IMR-90 (cell line): ENCODE data around the gene ARMC9. TPM values are rescaled to one million over a fixed set of nuclear protein-coding genes. Genes with fewer than 3 reads are reported as not detected.

Source experiments
- ATAC-seq: fragments of 200-7000 bp; cut with Tn5 transposase; 2 replicates; pipeline ENCODE4 v1.9.1; 2020; ENCODE audit warnings: low read depth, mild to moderate bottlenecking, moderate library complexity
- BruUV-seq: library from RNA; stranded (reverse); fragments of 400-500 nt; replicated peaks from 2 replicates; lab custom pipeline; 2021; lab: Mats Ljungman, UMichigan
- CTCF ChIA-PET: fragments of 300-600 bp; formaldehyde crosslinking; extraction: SDS; loops from one replicate; lab custom pipeline; 2021; ENCODE audit warnings: antibody characterized with exemption; lab: Yijun Ruan, JAX
- POLR2A ChIA-PET: fragments of 300-600 bp; sonication (Branson Sonifier 250); formaldehyde crosslinking; loops from one replicate; lab custom pipeline; 2022; ENCODE audit warnings: antibody characterized with exemption; ENCODE audit not compliant: unreplicated experiment; lab: Charles Lee
- DNase-seq: peaks from one replicate; pipeline ENCODE4 v3.0.0; 2013
- H2AFZ ChIP-seq: replicated peaks from 2 replicates; pipeline ENCODE3; 2013; ENCODE audit warnings: low read length, mild to moderate bottlenecking; ENCODE audit not compliant: poor library complexity
- H2AK5ac ChIP-seq: 2 replicates; pipeline ENCODE4 v1.6.1; 2013; ENCODE audit warnings: low read depth, low read length, inconsistent platforms
- H2AK9ac ChIP-seq: replicated peaks from 2 replicates; pipeline ENCODE3; 2013; ENCODE audit warnings: mild to moderate bottlenecking, low read depth, low read length, moderate library complexity; ENCODE audit not compliant: poor library complexity
- H2BK120ac ChIP-seq: 2 replicates; pipeline ENCODE4 v1.6.1; 2013; ENCODE audit warnings: low read depth, low read length, inconsistent platforms
- H2BK15ac ChIP-seq: 3 replicates; pipeline ENCODE4 v1.6.1; 2013; ENCODE audit warnings: low read depth, low read length, inconsistent platforms
- H2BK20ac ChIP-seq: 2 replicates; pipeline ENCODE4 v1.6.1; 2013; ENCODE audit warnings: low read depth, mild to moderate bottlenecking, inconsistent platforms, low read length, moderate library complexity
- H2BK5ac ChIP-seq: 2 replicates; pipeline ENCODE4 v1.6.1; 2013; ENCODE audit warnings: mild to moderate bottlenecking, low read depth, low read length, inconsistent platforms; ENCODE audit not compliant: poor library complexity, severe bottlenecking
- H3K14ac ChIP-seq: replicated peaks from 2 replicates; pipeline ENCODE4 v1.6.1; 2013; ENCODE audit warnings: low read depth, low read length, inconsistent platforms
- H3K18ac ChIP-seq: 2 replicates; pipeline ENCODE4 v1.6.1; 2013; ENCODE audit warnings: low read depth, low read length, control low read depth
- H3K23ac ChIP-seq: 2 replicates; pipeline ENCODE4 v1.6.1; 2013; ENCODE audit warnings: low read depth, low read length, inconsistent platforms
- H3K27ac ChIP-seq: 2 replicates; pipeline ENCODE4 v1.5.1; 2013; ENCODE audit warnings: mild to moderate bottlenecking, control low read depth, low read length; ENCODE audit not compliant: insufficient read depth
- H3K27me3 ChIP-seq: 2 replicates; pipeline ENCODE4 v1.6.1; 2013; ENCODE audit warnings: low read length; ENCODE audit not compliant: control insufficient read depth, insufficient read depth
- H3K36me3 ChIP-seq: 2 replicates; pipeline ENCODE4 v1.6.1; 2013; ENCODE audit warnings: low read length, mixed read lengths; ENCODE audit not compliant: control insufficient read depth, insufficient read depth
- H3K4ac ChIP-seq: 2 replicates; pipeline ENCODE4 v1.6.1; 2013; ENCODE audit warnings: low read depth, low read length, inconsistent platforms
- H3K4me1 ChIP-seq: 2 replicates; pipeline ENCODE4 v1.6.1; 2013; ENCODE audit warnings: low read length, mixed read lengths; ENCODE audit not compliant: control insufficient read depth, insufficient read depth
- H3K4me2 ChIP-seq: 2 replicates; pipeline ENCODE4 v1.6.1; 2013; ENCODE audit warnings: low read depth, mild to moderate bottlenecking, control low read depth, low read length, moderate library complexity
- H3K4me3 ChIP-seq: 2 replicates; pipeline ENCODE4 v1.5.1; 2013; ENCODE audit warnings: low read depth, mild to moderate bottlenecking, control low read depth, low read length, moderate library complexity; ENCODE audit not compliant: insufficient read depth
- H3K56ac ChIP-seq: 2 replicates; pipeline ENCODE4 v1.6.1; 2013; ENCODE audit warnings: low read length, inconsistent platforms; ENCODE audit not compliant: insufficient read depth; ENCODE audit errors: extremely low read depth
- H3K79me1 ChIP-seq, 2 experiments: 2 replicates each; pipeline ENCODE4 v1.6.1; 2013; ENCODE audit warnings: low read length in 2 of 2, inconsistent platforms in 1 of 2, low read depth in 1 of 2
- H3K9ac ChIP-seq: 2 replicates; pipeline ENCODE4 v1.6.1; 2013; ENCODE audit warnings: low read depth, low read length, control low read depth
- H3K9me1 ChIP-seq: 2 replicates; pipeline ENCODE4 v1.6.1; 2013; ENCODE audit warnings: low read length, inconsistent platforms; ENCODE audit not compliant: insufficient read depth
- H3K9me3 ChIP-seq: 2 replicates; pipeline ENCODE4 v1.6.1; 2013; ENCODE audit warnings: low read length; ENCODE audit not compliant: control insufficient read depth, insufficient read depth
- H4K20me1 ChIP-seq: 2 replicates; pipeline ENCODE4 v1.6.1; 2013; ENCODE audit warnings: low read length, inconsistent platforms; ENCODE audit not compliant: insufficient read depth
- H4K5ac ChIP-seq: 2 replicates; pipeline ENCODE4 v1.6.1; 2013; ENCODE audit warnings: mild to moderate bottlenecking, low read depth, low read length, control low read depth
- H4K8ac ChIP-seq, 2 experiments: 2 replicates each; pipeline ENCODE4 v1.6.1; 2013; ENCODE audit warnings: low read depth in 2 of 2, low read length in 2 of 2, control low read depth in 1 of 2, inconsistent platforms in 1 of 2
- H4K91ac ChIP-seq: 2 replicates; pipeline ENCODE4 v1.6.1; 2013; ENCODE audit warnings: low read depth, low read length, inconsistent platforms; ENCODE audit not compliant: insufficient read depth
- MAFK ChIP-seq: IDR thresholded peaks from 2 replicates; pipeline ENCODE4 v1.6.1; 2012; ENCODE audit warnings: low read depth, low read length, improper control_type of control experiment
- MAZ ChIP-seq: IDR thresholded peaks from 2 replicates; pipeline ENCODE4 v1.6.1; 2012; ENCODE audit warnings: low read depth, mild to moderate bottlenecking, low read length, improper control_type of control experiment, moderate library complexity, borderline replicate concordance
- NFE2L2 ChIP-seq: fragments of 150-350 bp; IDR thresholded peaks from 2 replicates; pipeline ENCODE4 v1.6.1; 2016; ENCODE audit warnings: low read depth, mild to moderate bottlenecking, low read length
- POLR2A ChIP-seq: IDR thresholded peaks from 2 replicates; pipeline ENCODE4 v1.6.1; 2012; ENCODE audit warnings: mild to moderate bottlenecking, low read depth, low read length
- RAD21 ChIP-seq: IDR thresholded peaks from 2 replicates; pipeline ENCODE4 v1.6.1; 2012; ENCODE audit warnings: low read length, improper control_type of control experiment
- RCOR1 ChIP-seq: IDR thresholded peaks from 2 replicates; pipeline ENCODE4 v1.6.1; 2012; ENCODE audit warnings: mild to moderate bottlenecking, low read length, improper control_type of control experiment; ENCODE audit not compliant: insufficient replicate concordance
- WGBS, 2 experiments: methylation state at CpG; one replicate each; pipeline versions ENCODE4 v1.1.5 to v1.1.7; 2013; ENCODE audit warnings: missing lambda C conversion rate in 2 of 2; ENCODE audit not compliant: insufficient read length in 1 of 2; ENCODE audit errors: extremely low coverage in 2 of 2; 5-methylcytosine and 5-hydroxymethylcytosine counted together
- dilution Hi-C: fragments of 300-500 bp; cut with HindIII; formaldehyde crosslinking; loops from one replicate; pipeline ENCODE4 v1.14.3; 2018; ENCODE audit warnings: low sequenced_read_pairs; ENCODE audit not compliant: unreplicated experiment
- in situ Hi-C: fragments of 300-500 bp; cut with MboI; formaldehyde crosslinking; loops from 3 replicates; pipeline ENCODE4 v1.14.3; 2019; ENCODE audit warnings: low sequenced_read_pairs, inconsistent platforms, mixed read lengths
- intact Hi-C: fragments of 100-400 bp; cut with micrococcal nuclease; formaldehyde crosslinking; loops from 2 replicates; pipeline ENCODE4 v1.10.0; 2022
- polyA plus RNA-seq, 3 experiments: library from polyadenylated mRNA; depleted of rRNA; stranded (reverse); fragments of >200 nt; gene quantifications; 2 replicates each; pipeline ENCODE4 v1.2.3, GENCODE V29; 2012; ENCODE audit warnings: low replicate concordance in 1 of 3
- total RNA-seq: library from RNA; depleted of rRNA; stranded (reverse); fragments of >200 nt; gene quantifications from 2 replicates; pipeline ENCODE4 v1.2.3, GENCODE V29; 2012
- TF ChIP-seq, protein P1 (sequence below): fragments of 150-350 bp; IDR thresholded peaks from 2 replicates; pipeline ENCODE4 v1.6.1; 2017; ENCODE audit warnings: mild to moderate bottlenecking, antibody characterized with exemption, low read length, low read depth
- TF ChIP-seq, protein P2 (sequence below): conservative IDR thresholded peaks from 2 replicates; pipeline ENCODE4 v1.5.1; 2012; ENCODE audit warnings: mild to moderate bottlenecking, low read depth, low read length, improper control_type of control experiment

Gene ARMC9
- total and polyA plus RNA-seq, 2 of the 4 experiments (the other 2 are of a cell fraction): 36.0 to 46.6 TPM

DNA sequence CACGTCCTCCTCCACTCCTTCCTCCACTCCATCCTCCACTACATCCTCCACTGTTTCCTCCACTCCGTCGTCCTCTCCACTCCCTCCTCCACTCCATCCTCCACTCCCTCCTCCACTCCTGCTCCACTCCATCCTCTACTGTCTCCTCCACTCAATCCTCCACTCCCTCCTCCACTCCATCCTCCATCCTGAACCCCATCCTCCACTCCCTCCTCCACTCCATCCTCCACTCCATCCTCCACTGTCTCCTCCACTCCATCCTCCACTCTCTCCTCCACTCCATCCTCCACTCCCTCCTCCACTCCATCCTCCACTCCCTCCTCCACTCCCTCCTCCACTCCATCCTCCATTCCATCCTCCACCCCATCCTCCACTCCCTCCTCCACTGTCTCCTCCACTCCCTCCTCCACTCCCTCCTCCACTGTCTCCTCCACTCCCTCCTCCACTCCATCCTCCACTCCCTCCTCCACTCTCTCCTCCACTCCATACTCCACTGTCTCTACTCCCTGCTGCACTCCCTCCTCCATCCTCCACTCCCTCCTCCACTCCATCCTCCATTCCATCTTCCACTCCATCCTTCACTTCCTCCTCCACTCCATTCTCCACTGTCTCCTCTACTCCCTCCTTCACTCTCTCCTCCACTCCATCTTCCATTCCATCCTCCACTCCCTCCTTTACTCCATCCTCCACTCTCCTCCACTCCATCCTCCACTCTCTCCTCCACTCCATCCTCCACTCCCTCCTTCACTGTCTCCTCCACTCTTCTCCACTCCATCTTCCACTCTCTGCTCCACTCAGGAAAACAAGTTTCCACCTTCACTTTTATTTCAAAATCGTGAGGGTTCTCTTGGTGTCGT is 182.8 kb downstream of the ARMC9 start (continued):
- TF ChIP-seq MAZ (no peak), MAFK (no peak), RAD21 (no peak)

DNA sequence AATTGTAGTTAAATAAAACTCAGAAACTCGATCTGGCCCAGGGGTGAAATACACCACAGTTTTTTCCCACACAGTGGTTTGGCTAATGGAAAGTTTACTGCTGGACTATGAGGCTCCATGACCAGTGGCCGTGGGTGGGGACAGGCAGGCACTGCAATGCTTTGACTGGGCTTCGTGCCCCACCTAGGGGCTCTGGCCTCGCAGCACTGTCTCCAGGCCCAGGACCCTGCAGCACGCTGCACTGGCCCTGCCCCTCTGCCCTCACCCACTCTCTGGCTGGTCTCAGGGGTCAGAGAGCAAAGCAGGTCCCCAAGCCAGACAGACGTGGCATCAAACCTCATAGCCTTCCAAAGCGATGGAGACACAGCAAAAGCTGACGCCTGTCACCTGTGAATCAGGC is 183.7 kb downstream of the ARMC9 start:
- ATAC-seq (no peak), DNase-seq (no peak)
- no peaks in the 10 kb centered on the region for H4K20me1 ChIP-seq
- no TSS peak for BruUV-seq
- 0 out of 2 replicates have a peak, but pooled peaks cover 3% of the 10 kb centered on the region for H3K4me1 ChIP-seq
- H4K8ac ChIP-seq: no peak overlapping the region
- no peak overlapping the region for H3K4me3 ChIP-seq
- no peak overlapping the region for H3K56ac ChIP-seq
- H3K36me3 ChIP-seq: no peaks in the 10 kb centered on the region
- no peak overlapping the region for H2BK120ac ChIP-seq
- ChIA-PET POLR2A (no interaction called here), CTCF (no interaction called here)
- H3K9me1 ChIP-seq: no peaks in the 10 kb centered on the region
- H3K79me1 ChIP-seq: no peaks in the 10 kb centered on the region
- 50% methylated on average over 2 of the region's 8 CpGs; no CpG with 5 or more reads in 1 of the 2 experiments for WGBS, 2 experiments
- no peaks in the 10 kb centered on the region for H3K27me3 ChIP-seq
- in situ Hi-C loops (no loop called here), intact Hi-C loops (no loop called here), dilution Hi-C loops (no loop called here)
- H3K27ac ChIP-seq: no peak overlapping the region
- no peak overlapping the region for H2AK5ac ChIP-seq
- H3K14ac ChIP-seq: no peak overlapping the region
- no peak overlapping the region for H2BK20ac ChIP-seq
- no peak overlapping the region for H3K18ac ChIP-seq
- peak overlapping the region; percentile 9 for H2AK9ac ChIP-seq
- H3K4me2 ChIP-seq: no peak overlapping the region
- no peak overlapping the region for H4K91ac ChIP-seq
- H4K5ac ChIP-seq: no peak overlapping the region
- no peak overlapping the region for H3K23ac ChIP-seq
- TF ChIP-seq RAD21 (no peak), POLR2A (no peak), RCOR1 (no peak), NFE2L2 (no peak)
- TF ChIP-seq, protein P1, sequence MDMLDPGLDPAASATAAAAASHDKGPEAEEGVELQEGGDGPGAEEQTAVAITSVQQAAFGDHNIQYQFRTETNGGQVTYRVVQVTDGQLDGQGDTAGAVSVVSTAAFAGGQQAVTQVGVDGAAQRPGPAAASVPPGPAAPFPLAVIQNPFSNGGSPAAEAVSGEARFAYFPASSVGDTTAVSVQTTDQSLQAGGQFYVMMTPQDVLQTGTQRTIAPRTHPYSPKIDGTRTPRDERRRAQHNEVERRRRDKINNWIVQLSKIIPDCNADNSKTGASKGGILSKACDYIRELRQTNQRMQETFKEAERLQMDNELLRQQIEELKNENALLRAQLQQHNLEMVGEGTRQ: no peak
- TF ChIP-seq, protein P2, sequence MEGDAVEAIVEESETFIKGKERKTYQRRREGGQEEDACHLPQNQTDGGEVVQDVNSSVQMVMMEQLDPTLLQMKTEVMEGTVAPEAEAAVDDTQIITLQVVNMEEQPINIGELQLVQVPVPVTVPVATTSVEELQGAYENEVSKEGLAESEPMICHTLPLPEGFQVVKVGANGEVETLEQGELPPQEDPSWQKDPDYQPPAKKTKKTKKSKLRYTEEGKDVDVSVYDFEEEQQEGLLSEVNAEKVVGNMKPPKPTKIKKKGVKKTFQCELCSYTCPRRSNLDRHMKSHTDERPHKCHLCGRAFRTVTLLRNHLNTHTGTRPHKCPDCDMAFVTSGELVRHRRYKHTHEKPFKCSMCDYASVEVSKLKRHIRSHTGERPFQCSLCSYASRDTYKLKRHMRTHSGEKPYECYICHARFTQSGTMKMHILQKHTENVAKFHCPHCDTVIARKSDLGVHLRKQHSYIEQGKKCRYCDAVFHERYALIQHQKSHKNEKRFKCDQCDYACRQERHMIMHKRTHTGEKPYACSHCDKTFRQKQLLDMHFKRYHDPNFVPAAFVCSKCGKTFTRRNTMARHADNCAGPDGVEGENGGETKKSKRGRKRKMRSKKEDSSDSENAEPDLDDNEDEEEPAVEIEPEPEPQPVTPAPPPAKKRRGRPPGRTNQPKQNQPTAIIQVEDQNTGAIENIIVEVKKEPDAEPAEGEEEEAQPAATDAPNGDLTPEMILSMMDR: no peak
- peaks cover 4% of the 10 kb centered on the region for H3K9me3 ChIP-seq
- H2AFZ ChIP-seq: no peak overlapping the region
- no peak overlapping the region for H2BK5ac ChIP-seq
- H3K4ac ChIP-seq: no peak overlapping the region
- H3K9ac ChIP-seq: no peak overlapping the region
- no peak overlapping the region for H2BK15ac ChIP-seq
